ENCODE measurements around the gene SMIM10L1.

The SMIM10L1 gene

DNA sequence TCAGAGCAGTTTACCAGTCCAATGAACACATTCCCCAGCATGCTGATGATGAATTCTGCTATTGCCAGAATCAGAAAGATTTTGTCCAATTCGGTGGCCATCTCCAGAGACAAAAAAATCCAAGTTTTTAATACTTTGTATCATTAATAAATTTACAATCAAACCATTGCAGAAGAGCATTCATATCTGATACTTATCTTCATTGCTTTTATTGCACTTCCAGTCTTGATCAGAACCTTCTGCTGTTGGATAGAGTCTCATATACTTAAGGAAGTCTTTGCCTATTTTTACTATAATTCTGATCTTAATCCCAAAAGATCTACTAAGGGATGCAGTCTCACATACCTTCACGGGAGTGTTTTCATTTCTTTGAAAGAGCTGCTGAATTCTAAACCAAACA, 15.8 kb downstream of the SMIM10L1 start, which contains the start of gene TAS2R42:
TSS of gene TAS2R42 (minus strand) at position 101 of the 400 bp plus-strand sequence. CDS start at position 101, 0 bp downstream.
- no peak for DNase-seq (ENCODE audit: low spot score)

DNA sequence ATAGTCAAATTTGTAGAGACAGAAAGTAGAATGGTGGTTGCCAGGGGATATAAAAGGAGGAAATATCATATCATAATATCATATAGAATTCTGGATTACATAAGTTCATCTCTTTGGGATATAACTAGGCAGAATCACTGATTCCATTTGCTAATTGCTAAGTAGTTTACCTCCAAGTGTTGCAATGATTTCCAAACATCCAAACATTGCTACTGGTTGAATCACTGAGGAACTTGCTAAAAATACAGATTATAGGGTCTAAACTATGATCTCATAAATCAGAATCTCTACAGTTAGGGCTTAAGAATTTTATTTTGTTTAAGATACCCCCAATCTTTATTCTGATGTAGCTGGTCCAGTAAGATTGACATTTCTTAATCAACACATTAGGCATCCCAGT, 31.8 kb downstream of the SMIM10L1 start:
- DNase-seq (ENCODE audit: low spot score), result no peak

DNA sequence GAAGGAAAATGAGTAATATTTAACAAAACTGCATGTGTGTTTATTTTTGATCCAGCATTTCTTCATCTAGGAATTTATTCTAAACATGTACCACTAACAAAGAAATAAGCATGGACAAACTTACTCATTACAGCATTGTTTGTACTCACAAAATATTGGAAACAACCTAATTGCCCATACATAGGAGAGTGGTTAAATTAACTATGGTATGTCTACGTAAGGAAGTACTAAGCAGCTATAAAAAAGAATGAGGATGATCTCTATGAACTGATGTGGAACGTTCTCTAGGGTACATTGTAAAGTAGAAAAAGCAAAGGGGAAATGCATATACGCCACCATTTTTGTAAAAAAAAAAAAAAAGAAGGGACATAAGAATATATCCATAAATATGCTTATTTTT, 33.2 kb downstream of the SMIM10L1 start:
- no peak for DNase-seq (ENCODE audit: low spot score)

GRCh38 chr12:11209113-11209512, 38.1 kb downstream of the SMIM10L1 start:
- no peak for DNase-seq (ENCODE audit: low spot score)
